LNCAP (cell line): ENCODE measurements around the gene PLCG2.

ENCODE experiments used
- CTCF ChIP-seq: fragments of 450-650 bp; IDR thresholded peaks from 2 replicates; pipeline ENCODE4 v1.5.1; 2017; ENCODE audit warnings: mild to moderate bottlenecking

PLCG2 gene

DNA sequence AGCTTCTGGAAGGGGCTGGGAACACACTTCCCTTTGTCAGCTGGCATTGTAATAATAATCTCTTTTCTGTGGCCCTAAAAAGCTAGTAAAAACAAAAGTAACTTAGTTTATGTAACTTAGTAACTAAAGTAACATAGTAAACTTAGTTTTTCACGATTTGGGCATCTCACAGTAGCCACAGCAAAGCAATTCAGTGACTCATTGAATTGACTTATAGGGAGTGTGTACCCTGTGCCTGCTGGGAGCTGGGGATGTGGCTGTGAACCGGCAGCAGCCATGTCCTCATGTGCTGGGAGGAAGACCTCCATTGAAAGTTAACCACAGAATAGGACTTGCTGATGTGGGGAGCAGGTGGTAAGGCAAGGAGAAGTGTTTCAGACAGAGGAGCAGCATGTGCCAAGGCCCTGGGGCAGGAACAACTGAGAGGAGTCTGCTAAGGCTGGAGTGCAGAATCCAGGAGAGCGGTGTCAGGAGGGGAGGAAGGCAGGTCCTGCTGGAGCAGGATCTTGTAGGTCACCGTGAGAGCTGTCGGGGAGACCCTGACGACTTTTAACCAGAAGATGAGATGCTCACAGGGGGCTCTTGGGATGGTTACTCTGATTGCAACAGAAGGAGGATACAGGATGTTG is 112.8 kb downstream of the PLCG2 start:
- no peak for TF ChIP-seq CTCF

DNA sequence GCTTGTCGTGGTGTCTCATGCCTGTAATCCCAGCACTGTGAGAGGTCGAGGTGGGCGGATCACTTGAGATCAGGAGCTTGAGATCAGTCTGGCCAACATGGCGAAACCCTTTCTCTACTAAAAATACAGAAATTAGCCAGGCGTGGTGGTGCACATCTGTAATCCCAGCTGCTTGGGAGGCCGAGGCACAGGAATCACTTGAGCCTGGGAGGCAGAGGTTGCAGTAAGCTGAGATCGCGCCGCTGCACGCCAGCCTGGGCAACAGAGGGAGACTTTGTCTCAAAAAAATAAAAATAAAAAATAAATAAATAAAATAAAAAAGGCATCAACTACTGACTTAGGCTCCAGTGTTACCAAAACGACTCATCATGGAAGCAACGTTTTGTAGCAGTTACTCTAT is 115.5 kb downstream of the PLCG2 start:
- TF ChIP-seq CTCF, result no peak

- no peak for TF ChIP-seq CTCF
Measured at GRCh38 chr16:81896902-81897301, 117.8 kb downstream of the PLCG2 start.

GRCh38 chr16:81899601-81900000 is 120.5 kb downstream of the PLCG2 start:
- no peak for TF ChIP-seq CTCF

- peak; percentile 20; the same call in 1 of the 2 replicates for TF ChIP-seq CTCF
Measured at GRCh38 chr16:81900014-81900413, 120.9 kb downstream of the PLCG2 start.

- no peak for TF ChIP-seq CTCF
Measured at GRCh38 chr16:81900456-81900855, 121.4 kb downstream of the PLCG2 start.

GRCh38 chr16:81901484-81901883 is 122.4 kb downstream of the PLCG2 start:
- TF ChIP-seq CTCF, result no peak

DNA sequence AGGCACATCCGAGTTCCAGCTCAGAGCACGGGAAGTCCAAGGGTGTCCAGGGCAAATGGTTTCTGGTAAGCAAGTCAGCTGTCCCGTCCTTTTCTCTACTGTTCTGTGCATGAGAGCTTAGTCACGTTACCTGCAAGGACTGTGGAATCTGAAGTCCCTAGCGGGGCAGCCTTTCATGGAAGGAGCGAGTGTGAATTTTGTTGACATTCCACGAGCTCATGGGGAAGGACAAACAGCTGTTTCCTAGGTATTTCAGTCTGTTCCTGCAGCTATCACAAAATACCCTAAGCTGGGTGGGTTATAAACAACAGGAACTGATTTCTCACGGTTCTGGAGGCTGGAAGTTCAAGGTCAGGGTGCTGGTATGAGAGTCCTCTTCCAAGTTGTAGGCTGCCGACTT is 122.9 kb downstream of the PLCG2 start:
- TF ChIP-seq CTCF, result no peak
